Measurements from ENCODE around the gene PRDM15.
A peak's percentile ranks its signal among the peaks of the same experiment; 100 is the strongest.

Gene PRDM15

GRCh38 chr21:41824466-41825207, 54.5 kb downstream of the PRDM15 start:
- DNase-seq (ENCODE audit: low spot score), result no peak

GRCh38 chr21:41823906-41824305, 55.2 kb downstream of the PRDM15 start:
- DNase-seq (ENCODE audit: low spot score), result no peak

- DNase-seq (ENCODE audit: low spot score), result no peak
Measured at GRCh38 chr21:41823166-41823565, 56.0 kb downstream of the PRDM15 start.

- DNase-seq (ENCODE audit: low spot score), result no peak
Measured at GRCh38 chr21:41821756-41822431, 57.2 kb downstream of the PRDM15 start.

GRCh38 chr21:41821081-41821755, 57.9 kb downstream of the PRDM15 start:
- DNase-seq (ENCODE audit: low spot score), result no peak

- DNase-seq (ENCODE audit: low spot score), result no peak
Measured at GRCh38 chr21:41820384-41821080, 58.6 kb downstream of the PRDM15 start.

- no peak for DNase-seq (ENCODE audit: low spot score)
Measured at GRCh38 chr21:41819856-41820281, 59.3 kb downstream of the PRDM15 start.

- no peak for DNase-seq (ENCODE audit: low spot score)
Measured at GRCh38 chr21:41819236-41819855, 59.8 kb downstream of the PRDM15 start.

- DNase-seq (ENCODE audit: low spot score), result no peak
Measured at GRCh38 chr21:41817877-41818855, 61.0 kb downstream of the PRDM15 start.

GRCh38 chr21:41817228-41817627, 61.9 kb downstream of the PRDM15 start:
- DNase-seq (ENCODE audit: low spot score), result peak; percentile 89

- peak; percentile 89 for DNase-seq (ENCODE audit: low spot score)
Measured at GRCh38 chr21:41816583-41817165, 62.5 kb downstream of the PRDM15 start.

GRCh38 chr21:41815652-41816582, 63.2 kb downstream of the PRDM15 start:
- DNase-seq (ENCODE audit: low spot score), result no peak

- no peak for DNase-seq (ENCODE audit: low spot score)
Measured at GRCh38 chr21:41813226-41813625, 65.9 kb downstream of the PRDM15 start.

- DNase-seq (ENCODE audit: low spot score), result no peak
Measured at GRCh38 chr21:41812679-41813078, 66.5 kb downstream of the PRDM15 start.

- DNase-seq (ENCODE audit: low spot score), result no peak
Measured at GRCh38 chr21:41810597-41810932, 68.6 kb downstream of the PRDM15 start.

GRCh38 chr21:41809891-41810596, 69.1 kb downstream of the PRDM15 start:
- DNase-seq (ENCODE audit: low spot score), result no peak

- DNase-seq (ENCODE audit: low spot score), result no peak
Measured at GRCh38 chr21:41808846-41809245, 70.3 kb downstream of the PRDM15 start.

GRCh38 chr21:41808094-41808493, 71.0 kb downstream of the PRDM15 start:
- DNase-seq (ENCODE audit: low spot score), result no peak

- DNase-seq (ENCODE audit: low spot score), result no peak
Measured at GRCh38 chr21:41806773-41807172, 72.4 kb downstream of the PRDM15 start.

All from GM03348 (cell line).